CD4-positive, alpha-beta T cell treated with Interleukin-6 for 4 hours (primary cell): ENCODE measurements around the gene PDK1.

ENCODE experiments used
- DNase-seq: peaks from one replicate; pipeline ENCODE4 v3.0.0-alpha.2; 2020; ENCODE audit warnings: mixed read lengths

Gene PDK1

DNA sequence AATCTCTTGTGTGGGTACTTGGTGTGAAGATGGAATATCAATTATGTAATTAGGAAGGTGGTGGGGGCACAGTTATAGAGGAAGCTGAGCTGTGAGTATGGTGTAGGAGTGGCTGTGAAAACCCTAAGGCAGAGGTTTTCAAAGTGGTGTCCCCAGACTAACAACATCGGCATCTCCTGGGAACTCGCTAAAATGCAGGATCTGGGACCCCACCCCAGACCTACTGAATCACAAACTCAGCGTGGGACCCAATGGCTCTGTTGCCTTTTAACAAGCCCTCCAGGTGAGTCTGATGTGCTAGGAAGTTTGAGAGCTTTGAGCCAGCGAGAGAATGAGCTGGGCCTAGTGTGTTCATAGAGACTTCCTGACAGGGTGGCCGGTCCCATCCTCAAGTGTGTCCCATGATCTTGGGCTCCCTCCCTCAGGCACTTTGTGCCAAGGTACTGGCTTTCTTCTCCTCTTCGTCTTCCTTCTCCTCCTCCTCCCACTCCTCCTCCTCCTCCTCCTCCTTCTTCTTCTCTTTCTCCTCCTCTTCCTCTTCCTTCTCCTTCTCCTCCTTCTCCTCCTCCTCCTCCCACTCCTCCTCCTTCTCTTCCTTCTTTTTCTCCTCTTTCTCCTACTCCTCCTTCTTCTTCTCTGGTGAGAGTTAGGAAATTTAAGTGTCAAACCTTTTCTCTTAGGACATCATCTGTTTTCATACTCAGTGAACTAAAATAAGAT is 86.6 kb downstream of the PDK1 start:
- DNase-seq = no peak

DNA sequence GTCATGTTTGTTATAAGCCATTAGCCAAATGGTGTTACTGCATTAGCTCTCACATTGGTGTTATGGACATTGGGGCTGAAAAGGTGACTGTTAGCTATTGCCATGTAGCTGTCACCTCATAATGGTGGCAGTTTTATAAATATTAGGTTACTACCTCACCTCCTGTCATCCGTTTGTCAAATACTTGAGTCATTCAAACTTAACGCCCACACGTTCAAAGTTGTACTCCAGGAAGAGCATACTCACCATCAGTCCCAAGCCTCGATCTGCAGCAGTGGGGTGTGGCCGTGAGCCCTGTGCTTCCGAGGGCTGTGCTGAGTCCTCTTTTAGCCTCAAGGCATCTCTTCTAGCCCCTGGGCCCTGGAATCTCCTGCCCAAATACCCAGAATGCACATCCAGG is 87.3 kb downstream of the PDK1 start:
- DNase-seq = no peak

DNA sequence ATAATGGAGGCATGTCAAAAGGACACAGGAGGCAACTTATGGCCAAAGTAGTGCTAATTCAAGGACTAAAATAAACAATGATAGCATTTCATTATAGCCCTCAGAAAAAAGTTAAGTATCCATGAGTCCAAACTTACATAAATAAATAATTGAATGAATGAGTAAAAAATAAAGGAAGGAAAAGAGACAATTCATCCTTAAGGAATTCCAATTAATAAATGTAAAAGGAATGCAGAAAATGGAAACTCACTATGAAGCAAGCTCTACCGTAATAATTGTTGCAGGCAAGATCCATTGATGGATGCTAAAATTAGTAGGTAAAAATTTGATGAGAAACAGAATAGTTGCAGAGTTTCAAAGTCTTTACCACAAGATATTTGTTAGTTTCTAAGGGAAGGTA is 91.5 kb downstream of the PDK1 start:
- DNase-seq = no peak

DNA sequence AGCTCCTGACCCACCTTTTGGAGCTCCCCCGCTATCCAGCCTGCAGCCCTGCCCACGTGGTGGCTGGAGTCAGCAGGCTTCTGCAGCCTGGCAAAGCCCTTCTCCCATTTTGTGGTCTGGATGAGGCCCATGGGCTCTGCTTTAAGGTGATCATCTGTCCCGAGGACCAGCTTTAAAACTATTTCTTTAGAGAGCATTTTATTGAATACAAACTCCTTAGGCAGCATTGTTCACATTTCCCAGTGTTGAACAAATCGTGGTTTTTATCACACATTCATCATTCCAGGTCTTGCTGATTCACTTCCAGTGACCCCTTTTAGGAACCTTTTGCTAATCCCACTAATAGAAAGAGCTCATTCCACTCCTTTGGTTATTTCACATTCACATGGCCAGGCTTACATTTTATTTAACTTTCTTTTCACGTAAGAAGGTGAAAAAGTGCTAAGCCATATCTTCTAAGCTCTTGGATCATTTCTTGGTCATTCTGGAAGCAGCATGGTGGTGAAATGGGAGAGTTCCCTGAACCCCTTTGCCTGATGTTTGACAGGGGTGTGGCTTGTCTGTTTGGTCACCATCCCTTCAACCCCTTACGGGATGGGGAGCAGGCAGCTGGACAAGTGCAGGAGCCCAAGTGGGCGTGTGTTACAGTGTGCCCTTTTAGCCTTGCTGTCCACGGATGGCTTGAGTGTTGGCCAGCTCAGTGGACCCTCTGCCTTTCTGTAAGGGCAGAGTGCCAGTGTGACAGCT is 99.4 kb downstream of the PDK1 start:
- DNase-seq = no peak

DNA sequence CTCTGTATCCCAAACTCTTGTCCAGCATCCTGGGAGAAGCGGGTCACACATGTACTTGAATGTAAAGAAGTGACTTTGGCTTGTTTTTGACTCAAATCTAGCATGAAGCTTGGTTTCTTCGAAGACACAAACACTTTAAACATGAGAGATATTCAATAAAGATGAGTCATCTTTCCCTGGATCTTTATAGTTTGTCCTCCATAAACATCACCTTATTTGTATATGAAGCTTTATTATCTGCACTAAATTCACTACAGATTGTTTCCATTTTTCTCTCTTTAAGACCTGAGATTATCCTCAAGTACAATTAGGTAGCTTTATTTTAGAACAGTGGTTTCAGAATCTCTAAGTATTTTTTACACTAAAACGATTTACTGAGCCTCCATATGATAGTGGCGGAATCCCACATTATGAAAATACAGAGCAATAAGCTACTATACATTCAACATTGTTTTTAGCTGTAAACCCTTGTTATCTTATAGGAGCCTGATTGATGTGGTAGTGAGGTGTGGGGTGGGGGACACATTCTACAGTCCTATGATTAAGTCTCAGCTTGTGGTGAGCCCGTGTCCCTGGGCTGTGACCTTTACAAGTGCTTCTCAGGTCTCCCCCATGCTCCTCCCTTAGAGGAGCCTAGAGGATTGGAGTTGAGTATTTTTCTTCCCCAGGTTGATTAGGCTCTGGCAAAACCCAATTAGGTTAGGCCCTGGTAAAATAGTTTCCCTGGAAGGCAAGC is 100.1 kb downstream of the PDK1 start:
- no peak for DNase-seq
